Muscle layer of duodenum (tissue), 2 donors: ENCODE results near the gene SLC32A1.

ENCODE experiments used
- H3K27ac ChIP-seq: one replicate; pipeline ENCODE4 v1.7.0; 2013; ENCODE audit warnings: mild to moderate bottlenecking, low read length
- H3K27me3 ChIP-seq: one replicate; pipeline ENCODE4 v1.7.0; 2013; ENCODE audit warnings: low read depth, mild to moderate bottlenecking, control low read depth, low read length
- H3K36me3 ChIP-seq, 2 donors: one replicate each; pipeline ENCODE4 v1.7.0; 2013; ENCODE audit warnings: low read length in 2 of 2, control low read depth in 1 of 2, mild to moderate bottlenecking in 1 of 2; ENCODE audit not compliant: insufficient read depth in 2 of 2, control insufficient read depth in 1 of 2
- H3K4me1 ChIP-seq, 2 donors: one replicate each; pipeline ENCODE4 v1.7.0; 2013; ENCODE audit warnings: low read length in 2 of 2, mild to moderate bottlenecking in 2 of 2, control low read depth in 1 of 2, moderate library complexity in 1 of 2; ENCODE audit not compliant: insufficient read depth in 2 of 2, control insufficient read depth in 1 of 2
- H3K4me3 ChIP-seq, 2 donors: one replicate each; pipeline ENCODE4 v1.7.0; 2013; ENCODE audit warnings: low read length in 2 of 2, low read depth in 1 of 2, mild to moderate bottlenecking in 1 of 2
- H3K9me3 ChIP-seq, 2 donors: one replicate each; pipeline ENCODE4 v1.7.0; 2013; ENCODE audit warnings: low read length in 2 of 2, control low read depth in 1 of 2, mild to moderate bottlenecking in 1 of 2; ENCODE audit not compliant: control insufficient read depth in 1 of 2
- donor health status: healthy.

SLC32A1 gene

DNA sequence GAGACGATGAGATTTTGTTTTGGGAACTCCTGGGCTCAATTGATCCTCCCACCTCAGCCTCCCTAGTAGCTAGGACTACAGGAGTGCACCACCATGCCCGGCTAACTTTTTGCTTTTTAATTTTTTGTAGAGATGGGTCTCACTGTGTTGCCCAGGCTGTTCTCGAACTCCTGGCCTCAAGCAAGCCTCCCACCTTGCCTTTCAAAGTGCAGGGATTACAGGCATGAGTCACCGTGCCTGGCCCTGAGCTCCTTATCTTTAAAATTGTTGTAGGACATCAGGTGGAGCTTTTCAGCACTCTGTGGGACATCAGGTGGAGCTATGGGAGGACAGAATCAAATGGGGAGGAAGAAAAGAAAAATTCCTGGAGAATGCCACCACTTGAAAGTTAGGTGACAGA is 36.7 kb downstream of the SLC32A1 start:
- Histone ChIP-seq H3K4me3 (no peak overlapping the region), H3K9me3 (no peaks in the 10 kb centered on the region), H3K4me1 (no peaks in the 10 kb centered on the region), H3K36me3 (peaks cover 53 to 88% of the 10 kb centered on the region in 2 donors), H3K27me3 (no peaks in the 10 kb centered on the region), H3K27ac (no peak overlapping the region)

DNA sequence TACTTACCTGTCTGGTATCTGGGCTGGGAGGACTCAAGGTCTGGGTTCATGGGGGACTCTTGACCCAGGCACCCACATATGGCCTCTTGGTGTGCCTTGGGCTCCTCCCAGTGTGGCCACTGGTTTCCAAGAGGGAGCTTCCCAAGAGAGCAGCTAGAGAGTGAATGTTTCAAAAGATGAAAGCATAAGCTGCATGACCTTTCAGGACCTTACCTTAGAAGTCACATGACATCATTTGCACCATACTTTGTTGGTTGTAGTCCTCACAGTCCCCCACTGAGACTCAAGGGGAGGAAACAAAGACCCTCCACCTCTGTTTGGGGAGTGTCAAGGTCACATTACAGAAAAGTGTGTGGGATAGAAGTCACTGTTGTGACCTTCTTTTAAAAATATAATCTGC is 37.9 kb downstream of the SLC32A1 start:
- Histone ChIP-seq H3K4me3 (no peak overlapping the region), H3K27ac (no peak overlapping the region), H3K4me1 (no peaks in the 10 kb centered on the region), H3K36me3 (peaks cover 57 to 87% of the 10 kb centered on the region in 2 donors), H3K9me3 (no peaks in the 10 kb centered on the region), H3K27me3 (no peaks in the 10 kb centered on the region)

DNA sequence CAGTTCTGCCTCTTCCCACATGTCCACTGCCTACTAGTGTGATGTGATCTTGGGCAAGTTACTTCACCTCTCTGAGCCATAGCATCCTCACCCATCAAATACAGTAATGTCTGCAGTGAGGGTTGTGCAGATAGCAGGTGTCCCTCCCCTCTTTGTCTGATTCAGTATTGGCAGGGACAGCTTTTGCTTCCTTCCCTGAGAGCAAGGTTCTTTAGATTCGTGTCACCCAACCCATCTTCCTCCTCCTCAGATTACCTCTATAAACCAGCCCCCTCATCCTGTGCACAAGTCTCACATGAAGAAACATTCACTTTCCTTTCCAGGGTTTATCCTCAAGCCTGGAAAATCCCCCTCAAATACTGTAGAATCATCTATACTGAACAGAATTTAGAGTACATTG is 39.3 kb downstream of the SLC32A1 start:
- Histone ChIP-seq H3K9me3 (no peaks in the 10 kb centered on the region), H3K27ac (no peak overlapping the region), H3K4me1 (no peaks in the 10 kb centered on the region), H3K36me3 (peaks cover 60 to 87% of the 10 kb centered on the region in 2 donors), H3K4me3 (no peak overlapping the region), H3K27me3 (no peaks in the 10 kb centered on the region)

DNA sequence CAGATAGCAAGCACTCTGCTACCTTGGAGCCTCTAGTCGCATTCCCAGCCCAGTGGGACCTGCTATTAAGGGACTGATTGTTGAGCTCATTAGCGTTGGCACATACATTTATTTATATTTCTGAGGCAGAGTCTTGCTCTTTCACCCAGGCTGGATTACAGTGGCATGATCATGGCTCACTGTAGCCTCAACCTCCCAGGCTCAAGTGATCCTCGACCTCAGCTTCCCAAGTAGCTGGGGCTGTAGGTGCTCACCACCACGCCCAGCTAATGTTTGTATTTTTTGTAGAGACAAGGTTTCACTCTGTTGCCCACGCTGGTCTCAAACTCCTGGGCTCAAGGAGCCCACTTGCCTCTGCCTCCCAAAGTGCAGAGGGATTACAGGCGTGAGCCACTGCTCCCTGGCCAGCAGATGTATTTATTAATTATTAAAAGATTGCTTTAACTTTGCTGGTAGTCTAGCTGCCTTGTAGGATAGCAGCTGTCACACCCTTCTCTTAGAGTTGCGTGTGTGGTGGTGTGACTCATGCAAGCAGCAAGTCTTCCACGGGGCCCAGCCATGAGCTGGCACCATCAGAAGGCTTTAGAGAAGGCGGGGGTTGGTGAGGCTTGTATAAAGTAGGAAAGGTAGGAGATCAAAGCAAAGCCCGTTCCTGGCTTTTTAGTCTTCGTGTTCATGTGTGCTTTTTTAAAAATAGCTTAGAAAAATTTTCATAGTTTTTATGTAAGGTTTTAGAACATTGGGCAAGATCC is 40.5 kb downstream of the SLC32A1 start:
- Histone ChIP-seq H3K27ac (no peak overlapping the region), H3K4me1 (no peaks in the 10 kb centered on the region), H3K9me3 (no peaks in the 10 kb centered on the region), H3K27me3 (no peaks in the 10 kb centered on the region), H3K36me3 (peaks cover 55 to 87% of the 10 kb centered on the region in 2 donors), H3K4me3 (no peak overlapping the region)

GRCh38 chr20:38766071-38766470 is 41.8 kb downstream of the SLC32A1 start:
- H3K27ac ChIP-seq, result no peak overlapping the region
- peaks cover 54 to 89% of the 10 kb centered on the region in 2 donors for H3K36me3 ChIP-seq
- no peaks in the 10 kb centered on the region for H3K4me1 ChIP-seq
- no peaks in the 10 kb centered on the region for H3K27me3 ChIP-seq
- no peaks in the 10 kb centered on the region for H3K9me3 ChIP-seq
- no peak overlapping the region for H3K4me3 ChIP-seq

DNA sequence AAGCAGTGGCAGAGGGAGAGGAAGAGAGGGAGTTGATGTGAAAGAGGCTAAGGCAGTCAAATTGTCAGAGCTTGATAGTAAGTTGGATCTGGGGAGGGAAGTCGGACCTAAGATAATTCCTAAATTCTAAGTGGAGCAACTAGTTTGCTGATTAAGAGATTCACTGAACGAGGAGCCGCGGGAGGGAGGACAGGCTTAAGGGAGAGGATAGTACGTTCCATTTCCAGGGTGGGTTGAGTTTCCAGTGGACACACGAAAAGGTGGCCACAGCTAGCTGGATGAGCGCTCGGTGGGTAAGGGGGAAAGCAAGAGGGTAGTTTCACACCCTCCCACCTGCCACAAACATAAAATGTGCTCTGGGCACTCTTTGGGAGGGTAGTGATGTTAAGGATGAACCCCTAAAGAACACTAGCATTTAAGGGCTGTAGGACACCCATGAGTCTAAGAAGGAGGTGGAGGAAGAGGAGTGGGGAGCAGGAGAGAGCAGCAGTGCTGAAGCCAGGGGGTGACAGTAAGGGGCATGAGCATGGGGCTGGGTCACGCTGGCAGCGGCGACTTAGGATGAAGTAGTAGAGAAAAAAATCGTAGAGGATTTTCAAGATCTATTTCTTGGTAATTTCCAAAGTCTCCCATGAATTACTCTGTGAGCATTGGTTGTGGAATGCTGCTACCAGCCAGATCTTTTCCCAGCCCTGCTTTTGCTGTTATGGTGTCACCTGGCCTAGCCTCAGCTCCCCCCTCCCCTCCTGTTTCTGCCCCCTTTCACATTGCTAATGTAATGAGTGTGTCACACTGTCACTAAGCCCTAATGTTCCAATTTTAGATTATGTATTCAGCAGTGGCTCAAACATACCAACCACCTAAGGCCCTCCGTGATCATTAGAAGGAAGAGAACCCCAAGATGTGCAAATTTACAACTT is 45.4 kb downstream of the SLC32A1 start:
- Histone ChIP-seq H3K27ac (no peak overlapping the region), H3K4me1 (no peaks in the 10 kb centered on the region), H3K4me3 (no peak overlapping the region), H3K36me3 (peaks cover 57 to 92% of the 10 kb centered on the region in 2 donors), H3K9me3 (no peaks in the 10 kb centered on the region), H3K27me3 (no peaks in the 10 kb centered on the region)

DNA sequence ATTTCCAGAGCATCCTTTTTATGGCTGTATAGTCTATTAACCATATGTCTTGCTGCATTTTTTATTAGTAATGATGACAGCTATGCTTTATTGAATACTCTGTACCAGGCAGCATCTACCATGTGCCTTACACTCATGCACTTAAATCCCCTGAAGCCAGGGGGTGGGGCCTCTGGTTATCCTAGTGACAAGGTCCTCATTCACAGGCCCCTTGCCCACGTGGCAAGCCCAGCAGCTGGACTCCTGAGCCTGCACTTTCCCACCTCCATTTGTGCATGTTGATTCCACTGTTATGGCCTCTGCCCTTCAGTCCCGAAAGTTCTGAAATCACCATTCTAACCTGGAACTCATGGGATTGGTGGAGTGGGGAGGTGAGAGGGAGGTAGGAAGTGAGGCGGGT is 46.3 kb downstream of the SLC32A1 start:
- H3K27me3 ChIP-seq, result no peaks in the 10 kb centered on the region
- peaks cover 53 to 96% of the 10 kb centered on the region in 2 donors for H3K36me3 ChIP-seq
- no peak overlapping the region for H3K27ac ChIP-seq
- no peaks in the 10 kb centered on the region for H3K9me3 ChIP-seq
- H3K4me3 ChIP-seq, result no peak overlapping the region
- no peaks in the 10 kb centered on the region for H3K4me1 ChIP-seq

GRCh38 chr20:38770970-38771369 is 46.7 kb downstream of the SLC32A1 start:
- no peaks in the 10 kb centered on the region for H3K9me3 ChIP-seq
- no peak overlapping the region for H3K27ac ChIP-seq
- H3K27me3 ChIP-seq, result no peaks in the 10 kb centered on the region
- H3K4me1 ChIP-seq, result no peaks in the 10 kb centered on the region
- H3K4me3 ChIP-seq, result no peak overlapping the region
- peaks cover 49 to 96% of the 10 kb centered on the region in 2 donors for H3K36me3 ChIP-seq

DNA sequence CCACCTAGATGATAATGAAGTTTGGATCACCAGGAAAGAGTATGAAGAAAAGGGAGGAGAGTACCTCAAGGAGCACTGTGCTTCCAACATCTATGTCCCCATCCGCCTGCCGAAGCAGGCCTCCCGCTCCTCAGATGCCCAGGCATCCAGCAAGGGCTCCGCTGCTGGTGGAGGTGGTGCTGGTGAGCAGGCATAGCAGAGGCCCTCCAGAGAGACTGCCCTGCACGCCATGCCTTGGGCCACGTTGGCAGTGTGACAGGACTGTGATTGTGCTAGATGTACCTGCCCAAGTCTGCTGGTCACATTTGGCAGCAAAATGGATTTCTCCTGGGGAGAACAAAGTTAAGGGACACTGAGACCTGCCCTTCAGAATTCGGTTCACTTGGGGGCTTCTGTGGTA is 47.3 kb downstream of the SLC32A1 start:
- Histone ChIP-seq H3K4me1 (no peaks in the 10 kb centered on the region), H3K9me3 (no peaks in the 10 kb centered on the region), H3K36me3 (peaks cover 43 to 95% of the 10 kb centered on the region in 2 donors), H3K4me3 (no peak overlapping the region), H3K27me3 (no peaks in the 10 kb centered on the region), H3K27ac (no peak overlapping the region)

DNA sequence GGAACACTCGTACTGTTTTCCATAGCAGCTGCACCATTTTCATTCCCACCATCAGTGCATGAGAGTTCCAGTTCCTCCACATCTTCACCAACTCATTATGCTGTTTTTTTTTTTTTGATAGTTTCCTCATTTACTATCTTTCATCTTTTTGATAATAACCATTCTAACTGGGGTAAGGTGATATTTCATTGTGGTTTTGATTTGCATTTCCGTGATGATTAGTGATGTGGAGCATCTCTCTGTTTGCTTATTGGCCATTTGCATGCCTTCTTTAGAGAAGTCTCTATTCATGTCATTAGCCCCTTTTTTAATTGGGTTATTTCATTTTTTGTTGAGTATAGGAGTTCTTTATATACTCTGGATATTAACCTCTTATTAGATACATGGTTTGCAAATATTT is 49.9 kb downstream of the SLC32A1 start:
- Histone ChIP-seq H3K4me3 (no peak overlapping the region), H3K36me3 (peaks cover 31 to 73% of the 10 kb centered on the region in 2 donors), H3K9me3 (no peaks in the 10 kb centered on the region), H3K27me3 (no peaks in the 10 kb centered on the region), H3K27ac (no peak overlapping the region), H3K4me1 (no peaks in the 10 kb centered on the region)

DNA sequence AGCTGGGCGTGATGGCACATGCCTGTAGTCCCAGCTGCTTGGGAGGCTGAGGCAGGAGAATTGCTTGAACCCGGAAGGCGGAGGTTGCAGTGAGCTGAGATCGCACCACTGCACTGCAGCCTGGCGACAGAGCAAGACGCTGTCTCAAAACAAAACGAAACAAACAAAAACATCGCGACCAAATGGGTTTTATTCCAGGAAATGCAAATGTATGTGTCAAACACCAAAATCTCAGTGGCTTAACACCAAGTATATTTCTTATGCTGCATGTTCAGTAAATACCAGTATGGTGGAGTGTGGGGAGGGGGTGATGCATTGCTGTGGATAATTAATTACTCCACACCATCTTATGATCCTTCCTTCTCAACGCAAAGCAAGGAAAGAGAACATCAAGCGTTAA is 52.1 kb downstream of the SLC32A1 start:
- Histone ChIP-seq H3K4me1 (no peaks in the 10 kb centered on the region), H3K4me3 (no peak overlapping the region), H3K36me3 (peaks cover 26 to 51% of the 10 kb centered on the region in 2 donors), H3K27me3 (no peaks in the 10 kb centered on the region), H3K9me3 (no peaks in the 10 kb centered on the region), H3K27ac (no peak overlapping the region)
